DND-41 (cell line): Measurements from ENCODE around the gene CHN1.

Experiments used
- ATAC-seq: fragments of 200-7000 bp; cut with Tn5 transposase; 3 replicates; pipeline ENCODE4 v1.9.1; 2021; ENCODE audit warnings: low read depth; ENCODE audit not compliant: insufficient read depth
- DNase-seq: peaks from one replicate; pipeline ENCODE4 v3.0.0-alpha.2; 2020
- H2AFZ ChIP-seq: 2 replicates; pipeline ENCODE4 v1.6.0; 2012; ENCODE audit warnings: low read depth, low read length
- H3K27ac ChIP-seq: 2 replicates; pipeline ENCODE4 v1.5.1; 2012; ENCODE audit warnings: low read length, inconsistent platforms
- H3K27me3 ChIP-seq: fragments of 200-600 bp; sonication (generic); 2 replicates; pipeline ENCODE4 v1.6.0; 2012; ENCODE audit warnings: low read length, mild to moderate bottlenecking, inconsistent platforms; ENCODE audit not compliant: insufficient read depth, poor library complexity
- H3K36me3 ChIP-seq: 2 replicates; pipeline ENCODE4 v1.5.1; 2012; ENCODE audit warnings: low read length, inconsistent platforms; ENCODE audit not compliant: insufficient read depth
- H3K4me1 ChIP-seq: 2 replicates; pipeline ENCODE4 v1.5.1; 2012; ENCODE audit warnings: mild to moderate bottlenecking, low read length; ENCODE audit not compliant: insufficient read depth
- H3K4me2 ChIP-seq: 2 replicates; pipeline ENCODE4 v1.6.0; 2012; ENCODE audit warnings: mild to moderate bottlenecking, moderate library complexity, low read length, inconsistent platforms; ENCODE audit not compliant: insufficient read depth
- H3K4me3 ChIP-seq, 2 experiments: fragments of 200-600 bp in 1 of 2; shearing (Covaris generic) in 1 of 2; 2 replicates each; pipeline ENCODE4 v1.5.1; 2012 to 2016; ENCODE audit warnings: inconsistent platforms in 2 of 2, low read length in 2 of 2, mild to moderate bottlenecking in 2 of 2, low read depth in 1 of 2, moderate library complexity in 1 of 2
- H3K79me2 ChIP-seq: 2 replicates; pipeline ENCODE4 v1.6.0; 2012; ENCODE audit warnings: low read length, inconsistent platforms; ENCODE audit not compliant: insufficient read depth
- H3K9ac ChIP-seq: 2 replicates; pipeline ENCODE4 v1.6.0; 2012; ENCODE audit warnings: low read depth, mild to moderate bottlenecking, inconsistent platforms, low read length, moderate library complexity
- H3K9me3 ChIP-seq: 2 replicates; pipeline ENCODE4 v1.5.1; 2012; ENCODE audit warnings: low read length, moderate library complexity, mild to moderate bottlenecking, inconsistent platforms; ENCODE audit not compliant: insufficient read depth, severe bottlenecking
- H4K20me1 ChIP-seq: 2 replicates; pipeline ENCODE4 v1.6.0; 2012; ENCODE audit warnings: low read length; ENCODE audit not compliant: insufficient read depth
- CTCF ChIP-seq: IDR thresholded peaks from 2 replicates; pipeline ENCODE4 v1.5.1; 2012; ENCODE audit warnings: borderline replicate concordance, low read length, moderate library complexity, mild to moderate bottlenecking; ENCODE audit not compliant: poor library complexity, severe bottlenecking; ENCODE audit errors: extremely low read depth
- EZH2 ChIP-seq: IDR thresholded peaks from 3 replicates; pipeline ENCODE4 v1.6.1; 2012; ENCODE audit warnings: borderline replicate concordance, low read depth, mild to moderate bottlenecking, moderate library complexity, low read length, inconsistent platforms; ENCODE audit not compliant: severe bottlenecking

The CHN1 gene

GRCh38 chr2:174918886-174919526, 86.2 kb downstream of the CHN1 start:
- Histone ChIP-seq H3K4me1 (no peaks in the 10 kb centered on the region), H3K27me3 (no peaks in the 10 kb centered on the region), H3K4me2 (no peak overlapping the region), H3K79me2 (no peaks in the 10 kb centered on the region), H2AFZ (no peak overlapping the region), H4K20me1 (no peaks in the 10 kb centered on the region), H3K4me3 (no peak overlapping the region), H3K9me3 (no peaks in the 10 kb centered on the region), H3K36me3 (0 out of 2 replicates have a peak, but pooled peaks cover under 1% of the 10 kb centered on the region), H3K27ac (no peak overlapping the region), H3K9ac (no peak overlapping the region)
- ATAC-seq (no peak), DNase-seq (no peak)
- TF ChIP-seq CTCF (no peak), EZH2 (no peak)

DNA sequence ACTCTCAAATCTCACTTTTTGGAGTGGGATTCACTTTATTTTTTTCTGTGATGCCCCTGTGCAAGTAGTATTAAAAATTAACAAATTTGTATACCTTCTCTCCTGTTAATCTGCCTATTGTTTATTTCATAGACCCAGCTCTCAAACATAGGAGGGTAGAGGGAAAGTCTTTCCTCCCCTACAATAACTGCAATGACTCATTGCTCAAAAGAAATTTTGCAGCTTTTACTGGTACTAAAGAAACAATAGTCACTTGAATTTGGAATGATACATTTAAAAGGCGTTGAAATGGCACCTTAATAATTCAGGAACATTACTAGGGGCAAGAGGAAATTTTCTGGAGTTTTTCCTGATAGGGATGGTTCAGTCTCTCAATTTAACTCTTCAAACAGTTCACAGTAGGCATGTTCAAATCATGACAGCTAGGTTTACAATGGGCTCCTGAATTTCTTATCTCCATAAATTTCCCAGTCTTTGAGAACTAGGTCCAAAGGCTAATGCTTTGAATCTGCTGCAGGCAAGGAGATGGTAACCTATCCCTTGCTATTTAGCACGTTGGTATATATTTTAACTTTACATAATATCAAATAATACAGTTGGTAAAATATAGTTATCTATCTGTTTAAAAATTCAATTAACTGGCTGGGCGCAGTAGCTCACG, 88.8 kb downstream of the CHN1 start:
- no peak overlapping the region for H3K4me3 ChIP-seq
- TF ChIP-seq EZH2 (no peak), CTCF (no peak)
- H2AFZ ChIP-seq: no peak overlapping the region
- no peaks in the 10 kb centered on the region for H3K9me3 ChIP-seq
- H3K4me1 ChIP-seq: no peaks in the 10 kb centered on the region
- no peaks in the 10 kb centered on the region for H4K20me1 ChIP-seq
- H3K27me3 ChIP-seq: no peaks in the 10 kb centered on the region
- 0 out of 2 replicates have a peak, but pooled peaks cover 3% of the 10 kb centered on the region for H3K36me3 ChIP-seq
- H3K79me2 ChIP-seq: no peaks in the 10 kb centered on the region
- ATAC-seq: no peak
- H3K4me2 ChIP-seq: no peak overlapping the region
- no peak overlapping the region for H3K9ac ChIP-seq
- DNase-seq: no peak
- H3K27ac ChIP-seq: no peak overlapping the region

GRCh38 chr2:174914853-174915760, 90.1 kb downstream of the CHN1 start:
- H3K4me1 ChIP-seq: no peaks in the 10 kb centered on the region
- DNase-seq (no peak), ATAC-seq (no peak)
- H4K20me1 ChIP-seq: no peaks in the 10 kb centered on the region
- no peaks in the 10 kb centered on the region for H3K79me2 ChIP-seq
- H3K27ac ChIP-seq: no peak overlapping the region
- H3K9ac ChIP-seq: no peak overlapping the region
- no peaks in the 10 kb centered on the region for H3K27me3 ChIP-seq
- H3K4me2 ChIP-seq: no peak overlapping the region
- TF ChIP-seq EZH2 (no peak), CTCF (no peak)
- H3K4me3 ChIP-seq: no peak overlapping the region
- 0 out of 2 replicates have a peak, but pooled peaks cover 3% of the 10 kb centered on the region for H3K36me3 ChIP-seq
- no peaks in the 10 kb centered on the region for H3K9me3 ChIP-seq
- H2AFZ ChIP-seq: no peak overlapping the region
